CD4-positive, alpha-beta T cell treated with Interleukin-4 for 4 hours (primary cell): ENCODE results near the gene H1-8.
"Not testable (repeated sequence)": the region's sequence is repeated elsewhere in the genome, so short reads cannot be mapped to it uniquely, and the experiment has no call there.

Source experiments
- DNase-seq: peaks from one replicate; pipeline ENCODE4 v3.0.0-alpha.2; 2020

The H1-8 gene

GRCh38 chr3:129515108-129515820, 27.7 kb upstream of the H1-8 start:
- DNase-seq, result not testable (repeated sequence)

GRCh38 chr3:129515821-129516432, 27.0 kb upstream of the H1-8 start:
- not testable (repeated sequence) for DNase-seq

- no peak for DNase-seq
These were observed 25.5 kb upstream of the H1-8 start for GRCh38 chr3:129517516-129517915.

- DNase-seq, result no peak
These were observed 24.9 kb upstream of the H1-8 start for GRCh38 chr3:129518038-129518561.

GRCh38 chr3:129518581-129518980, 24.4 kb upstream of the H1-8 start:
- DNase-seq, result no peak

- DNase-seq, result no peak
These were observed 23.5 kb upstream of the H1-8 start for GRCh38 chr3:129519449-129519848.

GRCh38 chr3:129519896-129520715, 22.9 kb upstream of the H1-8 start:
- no peak for DNase-seq

- DNase-seq, result no peak
These were observed 22.0 kb upstream of the H1-8 start for GRCh38 chr3:129520960-129521359.

GRCh38 chr3:129521611-129522010, 21.4 kb upstream of the H1-8 start:
- no peak for DNase-seq

- no peak for DNase-seq
These were observed 20.0 kb upstream of the H1-8 start for GRCh38 chr3:129522953-129523352.

GRCh38 chr3:129524081-129524480, 18.9 kb upstream of the H1-8 start:
- DNase-seq, result no peak

- no peak for DNase-seq
These were observed 17.5 kb upstream of the H1-8 start for GRCh38 chr3:129525341-129525968.

GRCh38 chr3:129526121-129526900, 16.7 kb upstream of the H1-8 start:
- DNase-seq, result peak; percentile 8

- DNase-seq, result no peak
These were observed 15.7 kb upstream of the H1-8 start for GRCh38 chr3:129527262-129527661.

GRCh38 chr3:129528589-129529100, 14.3 kb upstream of the H1-8 start, which contains the start of gene RHO:
TSS of gene RHO (plus strand) at chr3:129528639. CDS start at chr3:129528734, 95 bp downstream.
- DNase-seq, result no peak

- no peak for DNase-seq
These were observed 13.4 kb upstream of the H1-8 start for GRCh38 chr3:129529436-129530210.

GRCh38 chr3:129530251-129530791, 12.7 kb upstream of the H1-8 start:
- no peak for DNase-seq

- DNase-seq, result no peak
These were observed 12.2 kb upstream of the H1-8 start for GRCh38 chr3:129530821-129531220.

GRCh38 chr3:129531699-129532098, 11.3 kb upstream of the H1-8 start:
- DNase-seq, result no peak

- no peak for DNase-seq
These were observed 10.7 kb upstream of the H1-8 start for GRCh38 chr3:129532261-129532660.

- DNase-seq, result no peak
These were observed 9.6 kb upstream of the H1-8 start for GRCh38 chr3:129533406-129533805.
